ENCODE results near the gene MCC.

DNA sequence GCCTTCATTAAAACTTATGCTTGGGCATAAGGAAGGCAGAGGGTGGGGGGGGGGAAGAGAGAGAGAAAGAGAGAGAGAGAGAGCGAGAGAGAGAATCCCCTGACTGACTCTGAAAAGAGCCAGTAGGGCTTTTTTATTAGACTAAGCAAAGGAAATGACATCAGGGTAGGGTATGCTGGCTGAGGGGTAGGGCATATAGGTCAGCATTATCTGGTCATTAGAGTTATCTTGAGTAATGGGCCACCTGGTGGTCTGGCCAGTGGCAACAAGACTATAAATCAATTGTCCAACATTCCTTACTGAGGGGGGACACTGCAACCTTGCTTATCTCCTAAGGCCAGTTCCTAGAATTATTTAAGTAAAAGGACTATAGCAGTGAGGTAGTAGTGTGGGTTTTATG is 120.7 kb downstream of the MCC start:
- TF ChIP-seq, protein P1, sequence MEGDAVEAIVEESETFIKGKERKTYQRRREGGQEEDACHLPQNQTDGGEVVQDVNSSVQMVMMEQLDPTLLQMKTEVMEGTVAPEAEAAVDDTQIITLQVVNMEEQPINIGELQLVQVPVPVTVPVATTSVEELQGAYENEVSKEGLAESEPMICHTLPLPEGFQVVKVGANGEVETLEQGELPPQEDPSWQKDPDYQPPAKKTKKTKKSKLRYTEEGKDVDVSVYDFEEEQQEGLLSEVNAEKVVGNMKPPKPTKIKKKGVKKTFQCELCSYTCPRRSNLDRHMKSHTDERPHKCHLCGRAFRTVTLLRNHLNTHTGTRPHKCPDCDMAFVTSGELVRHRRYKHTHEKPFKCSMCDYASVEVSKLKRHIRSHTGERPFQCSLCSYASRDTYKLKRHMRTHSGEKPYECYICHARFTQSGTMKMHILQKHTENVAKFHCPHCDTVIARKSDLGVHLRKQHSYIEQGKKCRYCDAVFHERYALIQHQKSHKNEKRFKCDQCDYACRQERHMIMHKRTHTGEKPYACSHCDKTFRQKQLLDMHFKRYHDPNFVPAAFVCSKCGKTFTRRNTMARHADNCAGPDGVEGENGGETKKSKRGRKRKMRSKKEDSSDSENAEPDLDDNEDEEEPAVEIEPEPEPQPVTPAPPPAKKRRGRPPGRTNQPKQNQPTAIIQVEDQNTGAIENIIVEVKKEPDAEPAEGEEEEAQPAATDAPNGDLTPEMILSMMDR (IDR thresholded peaks at IDR 0.05; ENCODE audit: insufficient read depth, low read depth, low read length), result no peak
- TF ChIP-seq EZH2 (IDR thresholded peaks at IDR 0.05; ENCODE audit: insufficient read depth, low read length), result no peak
